HepG2 (cell line): Measurements from ENCODE around the gene PPFIA4. TPM values are rescaled to one million over a fixed set of nuclear protein-coding genes. Genes with fewer than 3 reads are reported as not detected.

Experiments used
- CSRNP1 ChIP-seq: sonication (generic); formaldehyde crosslinking; IDR thresholded peaks from 2 replicates; pipeline ENCODE4 v1.8.1; 2023; ENCODE audit warnings: mild to moderate bottlenecking, missing genetic modification reagents
- ETV5 ChIP-seq: IDR thresholded peaks from 2 replicates; pipeline ENCODE4 v1.6.1; 2018; ENCODE audit warnings: missing biosample characterization, missing genetic modification reagents, inconsistent platforms, borderline replicate concordance
- KDM5B ChIP-seq: sonication (generic); formaldehyde crosslinking; IDR thresholded peaks from 2 replicates; pipeline ENCODE4 v1.4.0; 2020; ENCODE audit warnings: missing genetic modification reagents, mild to moderate bottlenecking, borderline replicate concordance
- MIXL1 ChIP-seq: IDR thresholded peaks from 2 replicates; pipeline ENCODE4 v1.6.1; 2016
- PAXIP1 ChIP-seq: sonication (generic); formaldehyde crosslinking; conservative IDR thresholded peaks from 2 replicates; pipeline ENCODE4 v1.4.0; 2020; ENCODE audit warnings: mild to moderate bottlenecking, missing genetic modification reagents, moderate library complexity
- SNAPC4 ChIP-seq: sonication (generic); formaldehyde crosslinking; IDR thresholded peaks from 2 replicates; pipeline ENCODE4 v1.4.0; 2020; ENCODE audit warnings: mild to moderate bottlenecking, missing genetic modification reagents
- SP4 ChIP-seq: sonication (generic); formaldehyde crosslinking; IDR thresholded peaks from 2 replicates; pipeline ENCODE4 v1.8.1; 2023; ENCODE audit warnings: mild to moderate bottlenecking, missing genetic modification reagents
- TERF1 ChIP-seq: sonication (generic); formaldehyde crosslinking; IDR thresholded peaks from 2 replicates; pipeline ENCODE4 v1.8.0; 2022; ENCODE audit warnings: mild to moderate bottlenecking, missing genetic modification reagents, moderate library complexity
- U2AF2 ChIP-seq: fragments of 200-400 bp; formaldehyde crosslinking; IDR thresholded peaks from 2 replicates; pipeline ENCODE4 v1.6.1; 2017; ENCODE audit warnings: low read depth, mild to moderate bottlenecking, low read length
- ZNF432 ChIP-seq: sonication (generic); formaldehyde crosslinking; IDR thresholded peaks from 2 replicates; pipeline ENCODE4 v1.5.0; 2020; ENCODE audit warnings: missing genetic modification reagents, mild to moderate bottlenecking, borderline replicate concordance
- ZNF513 ChIP-seq: sonication (generic); formaldehyde crosslinking; conservative IDR thresholded peaks from 2 replicates; pipeline ENCODE4 v1.5.0; 2020; ENCODE audit warnings: missing genetic modification reagents
- ZNF576 ChIP-seq: sonication (generic); formaldehyde crosslinking; IDR thresholded peaks from 2 replicates; pipeline ENCODE4 v1.4.0; 2020; ENCODE audit warnings: mild to moderate bottlenecking, missing genetic modification reagents
- ZNF704 ChIP-seq: sonication (generic); formaldehyde crosslinking; IDR thresholded peaks from 2 replicates; pipeline ENCODE4 v1.8.1; 2023; ENCODE audit warnings: mild to moderate bottlenecking, inconsistent platforms, moderate library complexity, missing genetic modification reagents, borderline replicate concordance
- polyA plus RNA-seq, 8 experiments: library from polyadenylated mRNA; depleted of rRNA in 3 of 8; stranded (reverse) in 7 of 8; unstranded in 1 of 8; fragments of >200 nt; fragmentation: Illumina TruSeq in 4 of 8; extraction: Trizol in 4 of 8; gene quantifications; 2 replicates each; pipeline versions ENCODE4 v1.2.1 to v1.2.3, GENCODE V29; 2011 to 2016; ENCODE audit warnings: low read depth in 4 of 8, missing spikeins in 1 of 8, mixed read lengths in 1 of 8; ENCODE audit not compliant: insufficient read depth in 1 of 8
- total RNA-seq, 5 experiments: library from RNA; depleted of rRNA; stranded (reverse); fragments of >200 nt; fragmentation: Illumina TruSeq; extraction: Trizol; gene quantifications; 2 replicates each; pipeline ENCODE4 v1.2.3, GENCODE V29; 2016; ENCODE audit warnings: low read depth in 1 of 5

Gene PPFIA4
- total and polyA plus RNA-seq, 2 of the 13 experiments (the other 11 are each of a cell fraction or from before 2014, with no cell fraction given) = 6.4 TPM; not detected in 1

GRCh38 chr1:203026031-203026665, at the start of gene PPFIA4 (continued):
- no peak for TF ChIP-seq PAXIP1
- TF ChIP-seq SP4 = peak; percentile 74
- TF ChIP-seq ZNF432 = no peak
- TF ChIP-seq ZNF704 (CRISPR knock-in tag) = no peak
- no peak for TF ChIP-seq U2AF2
- no peak for TF ChIP-seq MIXL1
- no peak for TF ChIP-seq ZNF513 (CRISPR knock-in tag)
- no peak for TF ChIP-seq ZNF576 (CRISPR knock-in tag)
- TF ChIP-seq ETV5 (CRISPR knock-in tag) = no peak
- TF ChIP-seq TERF1 (CRISPR knock-in tag) = no peak
- TF ChIP-seq KDM5B (CRISPR knock-in tag) = 0 out of 2 replicates have a peak, but pooled peaks have one; percentile 55
- no peak for TF ChIP-seq SNAPC4 (CRISPR knock-in tag)
- TF ChIP-seq CSRNP1 = no peak
